Astrocyte of the cerebellum (primary cell): ENCODE results near the gene TUBGCP6.

Experiments
- DNase-seq: peaks from one replicate; pipeline ENCODE4 v3.0.0-alpha.2; 2011; ENCODE audit warnings: low read depth
- H3K4me3 ChIP-seq: 2 replicates; pipeline ENCODE4 v1.5.1; 2011; ENCODE audit warnings: mild to moderate bottlenecking, low read depth, low read length, moderate library complexity
- in situ Hi-C: cut with HindIII; loops from 2 replicates; pipeline ENCODE4 v1.10.0; 2017; ENCODE audit warnings: low sequenced_read_pairs
- TF ChIP-seq, protein P1 (sequence below): IDR thresholded peaks from 2 replicates; pipeline ENCODE4 v1.5.1; 2012; ENCODE audit warnings: low read length, low read depth, moderate library complexity, mild to moderate bottlenecking; ENCODE audit errors: missing control alignments

Gene TUBGCP6

DNA sequence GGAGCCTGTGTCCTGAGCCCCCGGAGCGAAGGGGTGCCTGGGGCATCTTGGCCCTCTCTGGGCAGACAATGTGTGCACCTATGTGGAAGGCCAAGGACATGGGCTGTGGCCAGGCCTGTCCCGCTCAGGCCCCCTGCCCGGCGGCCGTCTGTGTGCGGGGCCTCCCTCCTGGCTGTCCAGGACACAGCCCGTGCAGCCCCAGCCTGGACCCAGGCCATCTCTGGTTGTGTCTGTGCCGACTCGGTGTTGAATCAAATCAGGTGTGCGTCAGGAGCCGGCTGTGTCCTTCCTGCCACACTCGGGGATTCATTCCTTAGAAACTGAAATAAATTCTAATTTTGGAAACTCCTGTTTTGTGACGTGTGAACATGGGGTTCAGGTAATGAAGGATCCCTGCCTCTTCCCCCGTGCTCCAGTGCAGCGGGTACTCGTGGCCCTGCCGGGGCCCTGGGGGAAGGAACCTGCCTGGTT, 45.5 kb downstream of the TUBGCP6 start:
- peak overlapping the region; percentile 64 for H3K4me3 ChIP-seq
- TF ChIP-seq, protein P1, sequence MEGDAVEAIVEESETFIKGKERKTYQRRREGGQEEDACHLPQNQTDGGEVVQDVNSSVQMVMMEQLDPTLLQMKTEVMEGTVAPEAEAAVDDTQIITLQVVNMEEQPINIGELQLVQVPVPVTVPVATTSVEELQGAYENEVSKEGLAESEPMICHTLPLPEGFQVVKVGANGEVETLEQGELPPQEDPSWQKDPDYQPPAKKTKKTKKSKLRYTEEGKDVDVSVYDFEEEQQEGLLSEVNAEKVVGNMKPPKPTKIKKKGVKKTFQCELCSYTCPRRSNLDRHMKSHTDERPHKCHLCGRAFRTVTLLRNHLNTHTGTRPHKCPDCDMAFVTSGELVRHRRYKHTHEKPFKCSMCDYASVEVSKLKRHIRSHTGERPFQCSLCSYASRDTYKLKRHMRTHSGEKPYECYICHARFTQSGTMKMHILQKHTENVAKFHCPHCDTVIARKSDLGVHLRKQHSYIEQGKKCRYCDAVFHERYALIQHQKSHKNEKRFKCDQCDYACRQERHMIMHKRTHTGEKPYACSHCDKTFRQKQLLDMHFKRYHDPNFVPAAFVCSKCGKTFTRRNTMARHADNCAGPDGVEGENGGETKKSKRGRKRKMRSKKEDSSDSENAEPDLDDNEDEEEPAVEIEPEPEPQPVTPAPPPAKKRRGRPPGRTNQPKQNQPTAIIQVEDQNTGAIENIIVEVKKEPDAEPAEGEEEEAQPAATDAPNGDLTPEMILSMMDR: no peak
- no peak for DNase-seq
- in situ Hi-C loops: no loop called here

- TF ChIP-seq, protein P1: no peak
- no peak for DNase-seq
- no peak overlapping the region for H3K4me3 ChIP-seq
- in situ Hi-C loops: no loop called here
Observed at GRCh38 chr22:50198624-50199017, 46.2 kb downstream of the TUBGCP6 start.

GRCh38 chr22:50197856-50198623, 46.8 kb downstream of the TUBGCP6 start:
- DNase-seq: no peak
- no peak overlapping the region for H3K4me3 ChIP-seq
- TF ChIP-seq, protein P1: no peak
- in situ Hi-C loops: no loop called here

GRCh38 chr22:50197000-50197800, 47.6 kb downstream of the TUBGCP6 start:
- in situ Hi-C loops: no loop called here
- H3K4me3 ChIP-seq: no peak overlapping the region
- DNase-seq: no peak
- TF ChIP-seq, protein P1: no peak

GRCh38 chr22:50196256-50196655, 48.6 kb downstream of the TUBGCP6 start:
- TF ChIP-seq, protein P1: no peak
- no peak overlapping the region for H3K4me3 ChIP-seq
- in situ Hi-C loops: no loop called here
- no peak for DNase-seq

DNA sequence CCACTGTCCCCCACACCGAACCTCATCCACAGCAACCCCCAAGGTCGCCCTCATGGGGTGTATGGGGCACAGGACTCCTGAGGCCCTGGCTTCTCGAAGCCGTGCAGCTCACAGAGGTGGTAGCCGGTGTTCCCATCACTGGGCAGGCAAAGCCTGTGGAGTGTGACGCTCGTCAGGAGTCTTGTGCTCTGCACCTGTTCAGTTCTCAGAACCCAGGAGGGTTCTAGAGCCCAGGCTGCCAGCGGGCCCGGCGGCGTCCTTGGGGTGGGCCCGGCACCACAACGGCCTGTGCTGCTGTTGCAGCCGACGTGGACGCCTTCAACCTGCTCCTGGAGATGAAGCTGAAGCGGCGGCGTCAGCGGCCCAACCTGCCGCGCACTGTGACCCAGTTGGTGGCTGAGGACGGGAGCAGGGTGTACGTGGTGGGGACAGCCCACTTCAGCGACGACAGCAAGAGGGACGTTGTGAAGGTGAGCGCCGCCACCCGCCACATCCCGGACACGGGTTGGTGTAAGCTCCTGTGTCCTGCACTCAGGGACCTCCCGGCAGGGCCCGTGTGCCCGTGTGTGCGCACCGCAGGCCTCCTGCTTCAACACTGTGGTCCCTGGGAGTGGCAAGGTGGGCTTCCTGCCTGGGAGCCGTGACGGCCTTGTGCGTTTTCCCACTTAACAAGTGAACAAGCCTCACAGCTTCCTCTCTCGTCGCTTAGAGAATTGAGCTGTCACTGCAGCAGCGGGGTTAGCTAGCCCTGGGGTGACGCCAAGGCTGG, 50.6 kb downstream of the TUBGCP6 start:
- DNase-seq: no peak
- TF ChIP-seq, protein P1: no peak
- no peak overlapping the region for H3K4me3 ChIP-seq
- in situ Hi-C loops: no loop called here
